Fibroblast of peridontal ligament (primary cell): ENCODE results near the gene HAVCR2.
"Not testable (repeated sequence)": the region's sequence is repeated elsewhere in the genome, so short reads cannot be mapped to it uniquely, and the experiment has no call there.

Experiments used
- DNase-seq: peaks from one replicate; pipeline ENCODE4 v3.0.0-alpha.2; 2010; ENCODE audit errors: extremely low read depth

HAVCR2 gene

GRCh38 chr5:157088342-157088990 is 20.4 kb downstream of the HAVCR2 start:
- no peak for DNase-seq

- no peak for DNase-seq
These were observed 22.0 kb downstream of the HAVCR2 start for GRCh38 chr5:157086751-157087359.

- DNase-seq = no peak
These were observed 22.9 kb downstream of the HAVCR2 start for GRCh38 chr5:157085930-157086329.

GRCh38 chr5:157080286-157080685 is 28.6 kb downstream of the HAVCR2 start:
- DNase-seq = no peak

- peak; percentile 74 for DNase-seq
These were observed 32.3 kb downstream of the HAVCR2 start for GRCh38 chr5:157076558-157076957.

- DNase-seq = no peak
These were observed 36.3 kb downstream of the HAVCR2 start for GRCh38 chr5:157072508-157072907.

- DNase-seq = no peak
These were observed 38.9 kb downstream of the HAVCR2 start for GRCh38 chr5:157069949-157070348.

GRCh38 chr5:157068785-157069184 is 40.1 kb downstream of the HAVCR2 start:
- DNase-seq = no peak

GRCh38 chr5:157068339-157068738 is 40.5 kb downstream of the HAVCR2 start:
- no peak for DNase-seq

GRCh38 chr5:157067005-157067404 is 41.8 kb downstream of the HAVCR2 start:
- no peak for DNase-seq

- DNase-seq = no peak
These were observed 42.8 kb downstream of the HAVCR2 start for GRCh38 chr5:157066080-157066479.

- no peak for DNase-seq
These were observed 44.9 kb downstream of the HAVCR2 start for GRCh38 chr5:157063776-157064430.

GRCh38 chr5:157059891-157060290 is 49.0 kb downstream of the HAVCR2 start:
- no peak for DNase-seq

GRCh38 chr5:157059093-157059539 is 49.7 kb downstream of the HAVCR2 start, which contains the start of gene HAVCR1:
Gene HAVCR1, minus strand, starts transcription at chr5:157059116. Its CDS starts 1,173 bp downstream, at chr5:157057943.
- no peak for DNase-seq

- DNase-seq = no peak
These were observed 51.1 kb downstream of the HAVCR2 start for GRCh38 chr5:157057459-157058370.

- DNase-seq = not testable (repeated sequence)
These were observed 52.0 kb downstream of the HAVCR2 start for GRCh38 chr5:157056848-157057247.

- no peak for DNase-seq
These were observed 57.1 kb downstream of the HAVCR2 start for GRCh38 chr5:157051604-157052245.

- no peak for DNase-seq
These were observed 58.8 kb downstream of the HAVCR2 start for GRCh38 chr5:157050050-157050449.

- peak; percentile 2 for DNase-seq
These were observed 59.2 kb downstream of the HAVCR2 start for GRCh38 chr5:157049605-157050004.

- no peak for DNase-seq
These were observed 60.9 kb downstream of the HAVCR2 start for GRCh38 chr5:157047898-157048297.

- not testable (repeated sequence) for DNase-seq
These were observed 61.8 kb downstream of the HAVCR2 start for GRCh38 chr5:157047016-157047415.
